ENCODE results near the gene RBM6. TPM values are rescaled to one million over a fixed set of nuclear protein-coding genes. Genes with fewer than 3 reads are reported as not detected.

Gene RBM6
- total RNA-seq, 1 experiment from 2014 or later, result 55.9 TPM

GRCh38 chr3:50117120-50117519 lies 177.2 kb downstream of the RBM6 start:
- TF ChIP-seq EZH2 (IDR thresholded peaks at IDR 0.05; ENCODE audit: borderline replicate concordance, low read depth, low read length, poor library complexity, severe bottlenecking), result no peak
- TF ChIP-seq CTCF (conservative IDR thresholded peaks at IDR 0.05; ENCODE audit: low read depth, low read length), result no peak
- intact Hi-C loops (cut with micrococcal nuclease; ENCODE audit: unreplicated experiment), result no loop called here
- no peaks in the 10 kb centered on the region for H3K4me1 ChIP-seq (ENCODE audit: insufficient read depth, low read length, poor library complexity, severe bottlenecking)
- H3K27ac ChIP-seq (ENCODE audit: low read depth, low read length, poor library complexity, severe bottlenecking), result no peak overlapping the region
- no TSS peak for BruUV-seq (replicated peaks)
- ChIA-PET CTCF (no interaction called here), POLR2A (ENCODE audit: low non-redundant PET) (no interaction called here)
- H3K4me3 ChIP-seq (ENCODE audit: low read depth, low read length, poor library complexity, severe bottlenecking), result no peak overlapping the region
- no peaks in the 10 kb centered on the region for H3K27me3 ChIP-seq (replicated peaks; ENCODE audit: insufficient read depth, low read depth, low read length, poor library complexity)
- DNase-seq (ENCODE audit: low spot score), result no peak
- H3K36me3 ChIP-seq (ENCODE audit: insufficient read depth, low read length, poor library complexity, severe bottlenecking), result peaks cover 63% of the 10 kb centered on the region
- no peaks in the 10 kb centered on the region for H3K9me3 ChIP-seq (ENCODE audit: low read depth, low read length, poor library complexity, severe bottlenecking)

GRCh38 chr3:50118237-50118636 lies 178.3 kb downstream of the RBM6 start:
- ChIA-PET POLR2A (ENCODE audit: low non-redundant PET) (no interaction called here), CTCF (no interaction called here)
- Histone ChIP-seq H3K36me3 (ENCODE audit: insufficient read depth, low read length, poor library complexity, severe bottlenecking) (peaks cover 55% of the 10 kb centered on the region), H3K27me3 (replicated peaks; ENCODE audit: insufficient read depth, low read depth, low read length, poor library complexity) (no peaks in the 10 kb centered on the region), H3K27ac (ENCODE audit: low read depth, low read length, poor library complexity, severe bottlenecking) (no peak overlapping the region), H3K4me1 (ENCODE audit: insufficient read depth, low read length, poor library complexity, severe bottlenecking) (no peaks in the 10 kb centered on the region), H3K4me3 (ENCODE audit: low read depth, low read length, poor library complexity, severe bottlenecking) (no peak overlapping the region), H3K9me3 (ENCODE audit: low read depth, low read length, poor library complexity, severe bottlenecking) (no peaks in the 10 kb centered on the region)
- intact Hi-C loops (cut with micrococcal nuclease; ENCODE audit: unreplicated experiment), result no loop called here
- no TSS peak for BruUV-seq (replicated peaks)
- DNase-seq (ENCODE audit: low spot score), result no peak
- no peak for TF ChIP-seq EZH2 (IDR thresholded peaks at IDR 0.05; ENCODE audit: borderline replicate concordance, low read depth, low read length, poor library complexity, severe bottlenecking)
- TF ChIP-seq CTCF (conservative IDR thresholded peaks at IDR 0.05; ENCODE audit: low read depth, low read length), result no peak

GRCh38 chr3:50119786-50120185 lies 179.8 kb downstream of the RBM6 start:
- H3K36me3 ChIP-seq (ENCODE audit: insufficient read depth, low read length, poor library complexity, severe bottlenecking), result peaks cover 41% of the 10 kb centered on the region
- intact Hi-C loops (cut with micrococcal nuclease; ENCODE audit: unreplicated experiment), result loop anchor here (10.0 kb wide), 1 partner anchor 145 kb away; the partner anchor contains the start of gene SEMA3B
- POLR2A ChIA-PET (ENCODE audit: low non-redundant PET), result no interaction called here

More at GRCh38 chr3:50119786-50120185, 179.8 kb downstream of the RBM6 start:
- CTCF ChIA-PET, result no interaction called here
- no TSS peak for BruUV-seq (replicated peaks)
- no peak for DNase-seq (ENCODE audit: low spot score)
- H3K9me3 ChIP-seq (ENCODE audit: low read depth, low read length, poor library complexity, severe bottlenecking), result no peaks in the 10 kb centered on the region
- H3K4me3 ChIP-seq (ENCODE audit: low read depth, low read length, poor library complexity, severe bottlenecking), result no peak overlapping the region
- H3K27me3 ChIP-seq (replicated peaks; ENCODE audit: insufficient read depth, low read depth, low read length, poor library complexity), result no peaks in the 10 kb centered on the region
- H3K4me1 ChIP-seq (ENCODE audit: insufficient read depth, low read length, poor library complexity, severe bottlenecking), result peaks cover 5% of the 10 kb centered on the region
- TF ChIP-seq EZH2 (IDR thresholded peaks at IDR 0.05; ENCODE audit: borderline replicate concordance, low read depth, low read length, poor library complexity, severe bottlenecking) (no peak), CTCF (conservative IDR thresholded peaks at IDR 0.05; ENCODE audit: low read depth, low read length) (no peak)
- no peak overlapping the region for H3K27ac ChIP-seq (ENCODE audit: low read depth, low read length, poor library complexity, severe bottlenecking)

All from A673 (cell line).